Suprapubic skin (tissue), 4 donors: ENCODE results near the gene CD209. TPM values are rescaled to one million over a fixed set of nuclear protein-coding genes. Genes with fewer than 3 reads are reported as not detected.

ENCODE experiments used
- DNase-seq, 2 donors: peaks; one replicate each; pipeline ENCODE4 v3.0.0-alpha.2; 2019; ENCODE audit warnings: low spot score in 2 of 2
- H3K27ac ChIP-seq: fragments of 200-600 bp; sonication (generic); one replicate; pipeline ENCODE4 v1.5.1; 2019
- H3K27me3 ChIP-seq: fragments of 200-600 bp; sonication (generic); one replicate; pipeline ENCODE4 v1.5.1; 2019
- H3K36me3 ChIP-seq: fragments of 200-600 bp; sonication (generic); one replicate; pipeline ENCODE4 v1.5.1; 2019
- H3K4me1 ChIP-seq: fragments of 200-600 bp; sonication (generic); one replicate; pipeline ENCODE4 v1.5.1; 2019
- H3K4me3 ChIP-seq: fragments of 200-600 bp; sonication (generic); one replicate; pipeline ENCODE4 v1.5.1; 2019; ENCODE audit warnings: mild to moderate bottlenecking
- H3K9me3 ChIP-seq: fragments of 200-600 bp; sonication (generic); one replicate; pipeline ENCODE4 v1.5.1; 2019
- EP300 ChIP-seq: sonication (generic); formaldehyde crosslinking; IDR thresholded peaks from one replicate; pipeline ENCODE4 v1.6.1; 2017; ENCODE audit warnings: antibody characterized with exemption
- POLR2A ChIP-seq, 2 donors: fragments of 450-650 bp; IDR thresholded peaks; one replicate each; pipeline ENCODE4 v1.6.1; 2017; ENCODE audit warnings: antibody characterized with exemption in 2 of 2, mild to moderate bottlenecking in 2 of 2, moderate library complexity in 2 of 2
- POLR2AphosphoS5 ChIP-seq, 3 donors: sonication (generic); formaldehyde crosslinking; IDR thresholded peaks; one replicate each; pipeline ENCODE4 v1.6.1; 2017; ENCODE audit warnings: antibody characterized with exemption in 3 of 3
- WGBS: methylation state at CpG from one replicate; pipeline ENCODE4 v1.1.5; 2018; 5-methylcytosine and 5-hydroxymethylcytosine counted together
- total RNA-seq, 4 donors: library from RNA; depleted of rRNA; stranded (reverse); fragments of >200 nt; gene quantifications; one replicate each; pipeline ENCODE4 v1.1.0, GENCODE V29; 2016
- TF ChIP-seq, protein P1 (sequence below), 2 donors: fragments of 200-600 bp in 1 of 2; fragments of 450-650 bp in 1 of 2; sonication (generic) in 1 of 2; IDR thresholded peaks; one replicate each; pipeline ENCODE4 v1.5.1; 2016 to 2019; ENCODE audit warnings: antibody characterized with exemption in 2 of 2, mild to moderate bottlenecking in 1 of 2, moderate library complexity in 1 of 2

Gene CD209
- total RNA-seq, 4 donors from 2014 or later, result 0.16 to 1.6 (median 0.50) TPM

DNA sequence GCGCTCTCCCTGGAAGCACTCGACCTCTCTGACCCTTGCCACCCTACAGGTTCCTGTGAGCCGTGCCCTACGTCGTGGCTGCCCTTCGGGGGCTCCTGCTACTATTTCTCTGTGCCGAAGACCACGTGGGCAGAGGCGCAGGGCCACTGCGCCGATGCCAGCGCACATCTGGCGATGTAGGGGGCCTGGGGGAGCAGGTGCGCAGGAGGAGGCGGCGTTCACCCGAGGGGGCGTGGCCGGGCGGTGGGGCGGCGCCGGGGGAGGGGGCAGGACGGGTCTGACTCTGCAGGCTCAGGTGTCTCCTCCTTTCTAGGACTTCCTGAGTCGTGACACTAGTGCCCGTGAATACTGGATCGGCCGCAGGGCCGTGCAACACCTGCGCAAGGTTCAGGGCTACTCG lies 42.1 kb upstream of the CD209 start:
- no peak overlapping the region for H3K27ac ChIP-seq
- TF ChIP-seq POLR2A (IDR thresholded peaks at IDR 0.05) (no peak), EP300 (no peak), POLR2AphosphoS5 (IDR thresholded peaks at IDR 0.05) (no peak)
- TF ChIP-seq, protein P1, sequence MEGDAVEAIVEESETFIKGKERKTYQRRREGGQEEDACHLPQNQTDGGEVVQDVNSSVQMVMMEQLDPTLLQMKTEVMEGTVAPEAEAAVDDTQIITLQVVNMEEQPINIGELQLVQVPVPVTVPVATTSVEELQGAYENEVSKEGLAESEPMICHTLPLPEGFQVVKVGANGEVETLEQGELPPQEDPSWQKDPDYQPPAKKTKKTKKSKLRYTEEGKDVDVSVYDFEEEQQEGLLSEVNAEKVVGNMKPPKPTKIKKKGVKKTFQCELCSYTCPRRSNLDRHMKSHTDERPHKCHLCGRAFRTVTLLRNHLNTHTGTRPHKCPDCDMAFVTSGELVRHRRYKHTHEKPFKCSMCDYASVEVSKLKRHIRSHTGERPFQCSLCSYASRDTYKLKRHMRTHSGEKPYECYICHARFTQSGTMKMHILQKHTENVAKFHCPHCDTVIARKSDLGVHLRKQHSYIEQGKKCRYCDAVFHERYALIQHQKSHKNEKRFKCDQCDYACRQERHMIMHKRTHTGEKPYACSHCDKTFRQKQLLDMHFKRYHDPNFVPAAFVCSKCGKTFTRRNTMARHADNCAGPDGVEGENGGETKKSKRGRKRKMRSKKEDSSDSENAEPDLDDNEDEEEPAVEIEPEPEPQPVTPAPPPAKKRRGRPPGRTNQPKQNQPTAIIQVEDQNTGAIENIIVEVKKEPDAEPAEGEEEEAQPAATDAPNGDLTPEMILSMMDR (IDR thresholded peaks at IDR 0.05), result no peak
- 0% methylated on average over 1 of the region's 31 CpGs for WGBS
- H3K36me3 ChIP-seq, result no peaks in the 10 kb centered on the region
- DNase-seq, result no peak
- H3K4me1 ChIP-seq, result peaks cover 17% of the 10 kb centered on the region
- peaks cover 48% of the 10 kb centered on the region for H3K27me3 ChIP-seq
- no peaks in the 10 kb centered on the region for H3K9me3 ChIP-seq
- no peak overlapping the region for H3K4me3 ChIP-seq

DNA sequence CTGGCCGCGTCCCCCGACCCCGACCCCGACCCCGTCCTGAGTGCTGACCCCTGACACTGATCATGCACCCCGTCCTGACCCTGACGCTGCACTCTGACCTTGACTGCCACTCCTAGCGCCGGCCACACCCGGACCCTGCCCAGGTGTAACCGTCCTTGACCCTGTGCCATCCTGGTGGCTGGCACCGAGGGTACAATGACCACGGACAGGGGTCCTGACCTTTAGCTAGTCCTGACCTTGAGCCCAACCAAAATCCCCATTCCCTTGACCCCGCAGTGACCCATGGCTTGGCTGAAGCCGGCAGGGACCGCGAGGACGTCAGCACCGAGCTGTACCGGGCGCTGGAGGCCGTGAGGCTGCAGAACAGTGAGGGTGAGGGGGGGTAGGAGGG lies 41.6 kb upstream of the CD209 start:
- 0% methylated on average over 11 of the region's 23 CpGs for WGBS
- H3K36me3 ChIP-seq, result no peaks in the 10 kb centered on the region
- H3K27ac ChIP-seq, result no peak overlapping the region
- no peaks in the 10 kb centered on the region for H3K9me3 ChIP-seq
- H3K4me1 ChIP-seq, result peaks cover 18% of the 10 kb centered on the region
- no peak for DNase-seq
- no peak for TF ChIP-seq POLR2AphosphoS5 (IDR thresholded peaks at IDR 0.05)
- no peak for TF ChIP-seq EP300
- TF ChIP-seq, protein P1 (IDR thresholded peaks at IDR 0.05), result no peak
- no peak for TF ChIP-seq POLR2A (IDR thresholded peaks at IDR 0.05)
- peaks cover 52% of the 10 kb centered on the region for H3K27me3 ChIP-seq
- H3K4me3 ChIP-seq, result peak overlapping the region; percentile 6

DNA sequence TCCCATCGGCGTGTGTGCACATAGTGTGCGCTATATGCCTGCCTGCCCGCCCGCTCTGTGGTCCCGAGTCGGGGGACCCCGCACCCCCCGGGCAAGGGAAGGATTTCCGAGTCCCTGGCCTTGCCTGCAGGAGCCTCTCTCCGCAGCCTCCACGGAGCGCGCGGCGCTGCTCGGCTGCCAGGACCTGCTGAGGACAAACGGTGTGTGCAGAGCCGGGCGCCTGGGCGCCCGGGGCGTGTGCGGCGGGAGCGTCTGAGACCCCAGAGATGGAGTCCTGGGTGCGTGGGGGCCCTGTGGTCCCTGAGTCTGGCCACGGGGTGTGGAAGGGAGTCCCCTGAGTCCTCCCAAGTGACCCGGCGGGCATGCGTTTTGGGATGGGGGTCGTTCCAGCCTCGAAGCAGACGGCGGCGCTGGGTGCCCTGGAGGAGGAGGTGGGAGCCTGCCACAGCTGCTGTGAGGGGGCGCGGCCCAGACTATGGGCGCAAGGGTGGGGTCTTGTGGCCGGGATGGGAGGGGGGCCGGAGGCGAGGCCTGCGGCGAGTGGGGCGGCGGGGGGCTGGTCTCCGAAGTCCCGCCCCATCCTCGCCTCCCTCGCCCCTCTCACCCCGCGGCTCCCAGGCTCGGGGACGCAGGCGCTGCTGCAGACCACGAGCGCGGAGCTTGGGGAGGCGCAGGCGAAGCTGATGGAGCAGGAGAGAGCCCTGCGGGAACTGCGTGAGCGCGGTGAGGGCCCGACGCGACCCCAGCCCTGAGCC lies 41.0 kb upstream of the CD209 start:
- WGBS, result 4% methylated on average over 9 of the region's 67 CpGs
- DNase-seq, result no peak
- TF ChIP-seq, protein P1 (IDR thresholded peaks at IDR 0.05), result no peak
- TF ChIP-seq POLR2A (IDR thresholded peaks at IDR 0.05), result no peak
- TF ChIP-seq EP300, result no peak
- TF ChIP-seq POLR2AphosphoS5 (IDR thresholded peaks at IDR 0.05), result no peak

DNA sequence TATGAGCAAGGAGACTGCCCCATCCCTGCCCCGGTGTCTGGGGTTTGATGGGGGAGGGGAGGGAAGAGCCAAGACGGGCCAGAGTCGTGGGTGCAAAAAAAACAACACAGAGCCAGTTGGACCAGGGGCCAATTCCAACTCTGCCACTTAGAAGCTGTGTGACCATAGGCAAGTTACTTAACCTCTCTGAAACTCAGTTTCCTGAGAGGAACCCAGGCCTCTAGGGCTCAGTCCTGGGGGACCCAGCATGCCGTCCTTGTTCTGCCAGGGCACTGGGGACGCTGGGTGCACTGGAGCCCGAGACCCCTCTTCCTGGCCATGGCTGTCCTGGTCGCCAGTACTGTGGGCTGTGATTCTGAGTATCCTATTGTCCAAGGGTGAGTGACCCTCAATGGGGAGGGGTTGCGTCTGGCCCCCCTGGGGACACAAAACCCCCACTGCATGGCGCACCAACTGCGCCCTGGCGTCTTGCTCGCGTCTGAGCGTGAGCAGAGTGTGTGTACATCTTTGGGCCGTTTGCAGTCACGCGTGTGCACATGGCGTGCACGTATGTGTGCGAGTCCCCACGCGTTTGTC lies 40.4 kb upstream of the CD209 start:
- H3K36me3 ChIP-seq, result no peaks in the 10 kb centered on the region
- peaks cover 21% of the 10 kb centered on the region for H3K4me1 ChIP-seq
- H3K9me3 ChIP-seq, result no peaks in the 10 kb centered on the region
- 23% methylated on average over 3 of the region's 22 CpGs for WGBS
- H3K4me3 ChIP-seq, result peak overlapping the region; percentile 6
- H3K27ac ChIP-seq, result no peak overlapping the region
- DNase-seq, result no peak
- TF ChIP-seq, protein P1 (IDR thresholded peaks at IDR 0.05), result no peak
- TF ChIP-seq POLR2AphosphoS5 (IDR thresholded peaks at IDR 0.05) (no peak), POLR2A (IDR thresholded peaks at IDR 0.05) (no peak), EP300 (no peak)
- H3K27me3 ChIP-seq, result peaks cover 56% of the 10 kb centered on the region

More for the DNA sequence above, 41.0 kb upstream of the CD209 start:
- peak overlapping the region; percentile 6 for H3K4me3 ChIP-seq
- peaks cover 56% of the 10 kb centered on the region for H3K27me3 ChIP-seq
- H3K9me3 ChIP-seq, result no peaks in the 10 kb centered on the region
- peaks cover 21% of the 10 kb centered on the region for H3K4me1 ChIP-seq
- no peaks in the 10 kb centered on the region for H3K36me3 ChIP-seq
- no peak overlapping the region for H3K27ac ChIP-seq

DNA sequence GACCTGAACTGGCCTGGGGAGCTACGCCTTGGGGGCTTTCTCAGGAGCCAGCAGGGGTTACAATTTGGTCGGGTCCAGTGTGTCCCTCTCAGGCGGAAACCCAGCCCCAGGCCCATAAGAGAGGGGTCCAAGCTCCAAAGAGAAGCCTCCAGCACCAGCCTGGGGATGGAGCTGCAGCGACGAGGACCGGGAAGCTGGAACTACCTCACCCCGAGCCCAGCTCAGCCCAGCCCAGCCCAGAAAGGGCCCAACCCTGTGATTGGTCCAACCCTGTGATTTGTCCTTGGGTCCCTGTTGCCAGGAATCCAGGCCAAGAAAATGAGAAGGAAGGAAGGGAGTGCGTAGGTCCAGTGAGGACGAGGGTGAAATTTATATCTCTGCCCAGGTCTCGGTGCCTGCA lies 39.8 kb upstream of the CD209 start:
- Histone ChIP-seq H3K4me3 (no peak overlapping the region), H3K27ac (no peak overlapping the region), H3K4me1 (peaks cover 21% of the 10 kb centered on the region), H3K36me3 (no peaks in the 10 kb centered on the region), H3K27me3 (peaks cover 57% of the 10 kb centered on the region), H3K9me3 (no peaks in the 10 kb centered on the region)
- 53% methylated on average over 10 of the region's 10 CpGs for WGBS
- TF ChIP-seq, protein P1 (IDR thresholded peaks at IDR 0.05), result no peak
- TF ChIP-seq POLR2AphosphoS5 (IDR thresholded peaks at IDR 0.05), result no peak
- TF ChIP-seq EP300, result no peak
- no peak for TF ChIP-seq POLR2A (IDR thresholded peaks at IDR 0.05)
- DNase-seq, result no peak
